Endothelial cell of umbilical vein (primary cell): ENCODE measurements around the gene CLCN6. TPM values are rescaled to one million over a fixed set of nuclear protein-coding genes. Genes with fewer than 3 reads are reported as not detected.

ENCODE experiments used
- BruUV-seq: library from RNA; stranded (reverse); fragments of 400-500 nt; replicated peaks from 2 replicates; lab custom pipeline; 2021; lab: Mats Ljungman, UMichigan
- CTCF ChIA-PET: fragments of 300-600, 350-600 bp; sonication (Branson Sonifier 250); formaldehyde crosslinking; loops from one replicate; lab custom pipeline; 2021; ENCODE audit warnings: antibody characterized with exemption, inconsistent platforms; lab: Charles Lee
- POLR2A ChIA-PET: fragments of 300-600, 350-600 bp; sonication (Branson Sonifier 250); formaldehyde crosslinking; loops from one replicate; lab custom pipeline; 2021; ENCODE audit warnings: antibody characterized with exemption, inconsistent platforms; lab: Charles Lee
- DNase-seq: peaks from one replicate; pipeline ENCODE4 v3.0.0-alpha.2; 2011; ENCODE audit warnings: low read depth, low spot score
- FAIRE-seq: peaks from 2 replicates; lab custom pipeline; 2011; peaks lifted over from hg19 to GRCh38; lab: Jason Lieb, UNC
- H2AFZ ChIP-seq: 2 replicates; pipeline ENCODE4 v1.6.0; 2012; ENCODE audit warnings: low read depth, low read length, control low read depth, inconsistent platforms
- H3K27ac ChIP-seq: 2 replicates; pipeline ENCODE4 v1.5.1; 2011; ENCODE audit warnings: low read depth, mild to moderate bottlenecking, control low read depth, low read length, moderate library complexity; ENCODE audit not compliant: insufficient read depth
- H3K27me3 ChIP-seq, 2 experiments: 2 replicates each; pipeline versions ENCODE4 v1.6.0 to v1.6.1; 2011; ENCODE audit warnings: low read length in 2 of 2, mixed read lengths in 1 of 2; ENCODE audit not compliant: control insufficient read depth in 2 of 2, insufficient read depth in 2 of 2
- H3K36me3 ChIP-seq, 2 experiments: 2 replicates in 1 of 2; 3 replicates in 1 of 2; pipeline ENCODE4 v1.5.1; 2011; ENCODE audit warnings: low read length in 2 of 2, mild to moderate bottlenecking in 1 of 2, moderate library complexity in 1 of 2; ENCODE audit not compliant: control insufficient read depth in 2 of 2, insufficient read depth in 2 of 2; ENCODE audit errors: extremely low read depth in 1 of 2
- H3K4me1 ChIP-seq: 3 replicates; pipeline ENCODE4 v1.5.1; 2011; ENCODE audit warnings: mild to moderate bottlenecking, low read length; ENCODE audit not compliant: control insufficient read depth, insufficient read depth; ENCODE audit errors: extremely low read depth
- H3K4me2 ChIP-seq: 2 replicates; pipeline ENCODE4 v1.6.1; 2011; ENCODE audit warnings: low read length, control low read depth, mixed read lengths; ENCODE audit not compliant: insufficient read depth
- H3K4me3 ChIP-seq, 3 experiments: fragments of 200-600 bp in 1 of 3; sonication (generic), shearing (Covaris generic) in 1 of 3; replicated peaks in 1 of 3; 2 replicates each; pipeline ENCODE4 v1.5.1; 2011 to 2016; ENCODE audit warnings: control low read depth in 3 of 3, low read length in 3 of 3, mild to moderate bottlenecking in 2 of 3, inconsistent platforms in 1 of 3, low read depth in 1 of 3, moderate library complexity in 1 of 3; ENCODE audit not compliant: insufficient read depth in 1 of 3
- H3K79me2 ChIP-seq: 2 replicates; pipeline ENCODE4 v1.6.0; 2012; ENCODE audit warnings: low read length, inconsistent platforms; ENCODE audit not compliant: control insufficient read depth, insufficient read depth
- H3K9ac ChIP-seq: replicated peaks from 2 replicates; pipeline ENCODE3; 2011; ENCODE audit warnings: low read length, control low read depth; ENCODE audit not compliant: insufficient read depth; ENCODE audit errors: extremely low read depth
- H3K9me1 ChIP-seq: replicated peaks from 3 replicates; pipeline ENCODE4 v1.6.0; 2011; ENCODE audit warnings: mild to moderate bottlenecking, low read length; ENCODE audit not compliant: control insufficient read depth, insufficient read depth; ENCODE audit errors: extremely low read depth
- H3K9me3 ChIP-seq: replicated peaks from 2 replicates; pipeline ENCODE4 v1.5.1; 2012; ENCODE audit warnings: low read length, inconsistent platforms; ENCODE audit not compliant: control insufficient read depth, insufficient read depth
- H4K20me1 ChIP-seq: replicated peaks from 2 replicates; pipeline ENCODE3; 2011; ENCODE audit warnings: mild to moderate bottlenecking, low read length; ENCODE audit not compliant: control insufficient read depth, insufficient read depth; ENCODE audit errors: extremely low read depth
- CTCF ChIP-seq, 2 donors: IDR thresholded peaks; 1 replicate in 1 of 2; 2 replicates in 1 of 2; pipeline ENCODE4 v1.5.1; 2011; ENCODE audit warnings: low read length in 2 of 2, mild to moderate bottlenecking in 2 of 2, moderate library complexity in 2 of 2, control low read depth in 1 of 2, inconsistent platforms in 1 of 2, low read depth in 1 of 2; ENCODE audit not compliant: insufficient read depth in 1 of 2; ENCODE audit errors: extremely low read depth in 1 of 2
- EZH2 ChIP-seq: IDR thresholded peaks from 2 replicates; pipeline ENCODE4 v1.6.1; 2012; ENCODE audit warnings: borderline replicate concordance, low read depth, mild to moderate bottlenecking, moderate library complexity, low read length, inconsistent platforms; ENCODE audit not compliant: severe bottlenecking
- FOS ChIP-seq: IDR thresholded peaks from 2 replicates; pipeline ENCODE4 v1.6.1; 2011; ENCODE audit warnings: mild to moderate bottlenecking, low read length, moderate library complexity, borderline replicate concordance; ENCODE audit not compliant: insufficient read depth
- GATA2 ChIP-seq: IDR thresholded peaks from 2 replicates; pipeline ENCODE4 v1.7.0; 2011; ENCODE audit warnings: low read depth, mild to moderate bottlenecking, moderate library complexity, mixed read lengths, low read length; ENCODE audit not compliant: insufficient read length, insufficient read depth
- JUN ChIP-seq: IDR thresholded peaks from 2 replicates; pipeline ENCODE4 v1.6.1; 2011; ENCODE audit warnings: borderline replicate concordance, low read depth; ENCODE audit not compliant: insufficient read length, insufficient read depth
- MAX ChIP-seq: IDR thresholded peaks from 2 replicates; pipeline ENCODE4 v1.6.1; 2011; ENCODE audit not compliant: insufficient read depth, insufficient read length
- MYC ChIP-seq: IDR thresholded peaks from one replicate; pipeline ENCODE4 v1.6.1; 2011; ENCODE audit warnings: mild to moderate bottlenecking, low read depth, low read length
- POLR2A ChIP-seq: IDR thresholded peaks from 2 replicates; pipeline ENCODE4 v1.6.1; 2012; ENCODE audit warnings: low read depth, mild to moderate bottlenecking, control low read depth, low read length
- POLR2AphosphoS5 ChIP-seq: IDR thresholded peaks from 2 replicates; pipeline ENCODE4 v1.6.1; 2012; ENCODE audit warnings: low read depth, mild to moderate bottlenecking, control low read depth, low read length, moderate library complexity; ENCODE audit not compliant: insufficient read depth
- dilution Hi-C: fragments of 300-500 bp; cut with MboI; formaldehyde crosslinking; loops from one replicate; pipeline ENCODE4 v1.15.0; 2019; ENCODE audit warnings: low sequenced_read_pairs; ENCODE audit not compliant: extremely low pct_ligation_motif_present
- intact Hi-C: fragments of 100-400 bp; cut with micrococcal nuclease; formaldehyde crosslinking; loops from one replicate; pipeline ENCODE4 v1.10.0; 2022
- polyA plus RNA-seq, 4 experiments: library from polyadenylated mRNA; depleted of rRNA in 3 of 4; stranded (reverse) in 3 of 4; unstranded in 1 of 4; fragments of >200 nt; gene quantifications; 2 replicates each; pipeline versions ENCODE4 v1.2.1 to v1.2.3, GENCODE V29; 2011 to 2012; ENCODE audit warnings: missing spikeins in 1 of 4
- total RNA-seq: library from RNA; stranded (reverse); gene quantifications from 2 replicates; pipeline ENCODE4 v1.2.3, GENCODE V29; 2021

Gene CLCN6
- total and polyA plus RNA-seq, 2 donors (not counting 3 experiments of a cell fraction or from before 2014, with no cell fraction given), result 20.4 to 41.2 TPM

GRCh38 chr1:11851180-11851579, 45.2 kb downstream of the CLCN6 start:
- no peak for FAIRE-seq
- Histone ChIP-seq H3K27ac (no peak overlapping the region), H3K9ac (no peak overlapping the region), H3K27me3 (no peaks in the 10 kb centered on the region), H2AFZ (no peak overlapping the region), H4K20me1 (no peaks in the 10 kb centered on the region), H3K9me3 (no peaks in the 10 kb centered on the region), H3K4me2 (no peak overlapping the region), H3K79me2 (no peaks in the 10 kb centered on the region), H3K4me3 (no peak overlapping the region), H3K9me1 (no peaks in the 10 kb centered on the region), H3K4me1 (no peaks in the 10 kb centered on the region), H3K36me3 (peaks cover 0 to 5% of the 10 kb centered on the region in 2 experiments)
- BruUV-seq, result no TSS peak
- intact Hi-C loops, result no loop called here
- no peak for DNase-seq
- no peak for TF ChIP-seq POLR2AphosphoS5
- no peak for TF ChIP-seq EZH2
- no peak for TF ChIP-seq POLR2A
- TF ChIP-seq FOS, result no peak
- TF ChIP-seq CTCF (IDR thresholded peaks at IDR 0.05; ENCODE audit: extremely low read depth in 1 of 2, insufficient read depth in 1 of 2, low read depth in 1 of 2, low read length in 2 of 2), result no peak
- no peak for TF ChIP-seq MAX
- TF ChIP-seq JUN, result no peak
- no peak for TF ChIP-seq MYC
- TF ChIP-seq GATA2, result no peak
- dilution Hi-C loops, result no loop called here
- ChIA-PET CTCF (no interaction called here), POLR2A (no interaction called here)
